ENCODE data around the gene CLASP2.

DNA sequence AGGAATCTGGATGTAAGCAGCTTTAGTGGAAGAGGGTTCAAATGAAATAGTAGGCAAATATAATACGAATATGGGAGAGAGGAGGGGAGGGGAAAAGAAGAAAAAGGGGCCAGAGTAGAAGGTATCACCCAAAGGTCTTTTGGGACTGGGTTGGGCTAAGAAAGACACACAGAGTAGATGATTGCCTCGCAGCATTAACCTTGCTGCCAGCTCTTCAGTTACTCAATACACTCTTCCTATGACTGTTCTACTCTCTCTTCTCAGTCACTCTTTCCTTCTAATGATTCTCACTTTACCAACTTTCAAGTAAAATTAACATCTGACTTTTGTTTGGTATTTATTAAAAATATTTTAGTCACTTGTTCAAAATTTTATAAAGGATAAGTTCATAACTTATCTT lies 52.8 kb downstream of the CLASP2 start:
- TF ChIP-seq, protein P1, sequence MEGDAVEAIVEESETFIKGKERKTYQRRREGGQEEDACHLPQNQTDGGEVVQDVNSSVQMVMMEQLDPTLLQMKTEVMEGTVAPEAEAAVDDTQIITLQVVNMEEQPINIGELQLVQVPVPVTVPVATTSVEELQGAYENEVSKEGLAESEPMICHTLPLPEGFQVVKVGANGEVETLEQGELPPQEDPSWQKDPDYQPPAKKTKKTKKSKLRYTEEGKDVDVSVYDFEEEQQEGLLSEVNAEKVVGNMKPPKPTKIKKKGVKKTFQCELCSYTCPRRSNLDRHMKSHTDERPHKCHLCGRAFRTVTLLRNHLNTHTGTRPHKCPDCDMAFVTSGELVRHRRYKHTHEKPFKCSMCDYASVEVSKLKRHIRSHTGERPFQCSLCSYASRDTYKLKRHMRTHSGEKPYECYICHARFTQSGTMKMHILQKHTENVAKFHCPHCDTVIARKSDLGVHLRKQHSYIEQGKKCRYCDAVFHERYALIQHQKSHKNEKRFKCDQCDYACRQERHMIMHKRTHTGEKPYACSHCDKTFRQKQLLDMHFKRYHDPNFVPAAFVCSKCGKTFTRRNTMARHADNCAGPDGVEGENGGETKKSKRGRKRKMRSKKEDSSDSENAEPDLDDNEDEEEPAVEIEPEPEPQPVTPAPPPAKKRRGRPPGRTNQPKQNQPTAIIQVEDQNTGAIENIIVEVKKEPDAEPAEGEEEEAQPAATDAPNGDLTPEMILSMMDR (conservative IDR thresholded peaks at IDR 0.05 in 1 of 2, IDR thresholded peaks at IDR 0.05 in 1 of 2; ENCODE audit: extremely low read depth in 1 of 2, insufficient read depth in 1 of 2, low read depth in 1 of 2, low read length in 2 of 2) = no peak
- TF ChIP-seq EZH2 (IDR thresholded peaks at IDR 0.05; ENCODE audit: borderline replicate concordance, low read length) = no peak

All from mammary epithelial cell (primary cell).